Measurements from ENCODE around the gene JMJD6.
"Not testable (repeated sequence)": the region's sequence is repeated elsewhere in the genome, so short reads cannot be mapped to it uniquely, and the experiment has no call there.

JMJD6 gene

DNA sequence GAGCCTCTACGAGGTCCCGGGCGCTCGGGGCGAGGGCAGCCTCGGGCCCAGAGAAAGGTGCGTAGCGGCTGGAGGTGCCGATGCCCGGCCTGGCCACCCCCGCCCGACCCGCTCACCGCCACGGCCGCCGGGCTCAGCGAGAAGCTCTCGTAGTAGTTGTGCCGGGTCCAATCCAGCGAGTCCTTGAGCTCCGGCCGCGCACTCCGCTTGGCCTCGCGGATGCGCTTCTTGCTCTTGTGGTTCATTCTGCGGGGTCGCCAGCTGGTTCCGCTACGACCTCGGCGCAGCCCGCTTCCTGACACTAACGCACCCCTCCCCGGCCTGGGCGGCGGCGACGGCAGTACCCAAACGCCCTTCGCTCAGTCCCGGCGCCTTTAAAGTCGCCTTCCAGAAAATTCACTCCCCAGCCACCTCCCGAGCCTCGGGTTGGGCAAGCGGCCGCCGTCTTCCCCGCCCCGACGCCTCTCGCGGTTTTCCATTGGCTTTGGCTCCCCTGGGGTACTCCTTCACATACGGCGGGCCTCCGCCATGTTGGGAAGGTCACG, at the start of gene JMJD6:
JMJD6 (minus strand) TSS at position 376 of the 545 bp plus-strand sequence; CDS start at position 245, 131 bp downstream.
- in situ Hi-C loops (cut with HindIII; ENCODE audit: low sequenced_read_pairs): no loop called here

DNA sequence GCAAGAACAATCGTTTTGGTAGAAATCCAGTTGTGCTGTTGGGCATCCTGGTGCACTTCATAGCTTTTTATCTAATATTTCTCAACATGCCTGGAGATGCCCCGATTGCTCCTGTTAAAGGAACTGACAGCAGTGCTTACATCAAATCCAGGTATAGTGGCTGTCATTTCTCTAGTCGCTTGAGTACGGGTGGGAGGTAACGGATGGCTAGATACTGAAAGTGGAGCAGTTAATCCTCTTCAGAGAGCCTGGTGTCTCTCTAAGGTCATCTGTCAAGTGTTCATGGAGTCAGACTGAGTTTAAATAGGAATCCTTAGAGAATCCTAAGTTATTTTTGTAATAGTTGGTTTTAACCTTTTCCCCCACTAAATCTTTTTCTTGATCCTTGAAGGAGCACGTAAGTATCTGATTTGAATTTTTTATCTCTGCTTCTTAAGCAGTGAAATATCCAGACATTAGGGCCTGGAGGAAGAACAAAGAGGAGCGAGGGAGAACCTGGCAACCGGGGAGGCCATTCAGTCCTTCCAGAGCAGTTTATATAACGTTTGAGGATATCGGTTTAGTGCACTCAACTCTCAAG, 48.7 kb upstream of the JMJD6 start:
- in situ Hi-C loops (cut with HindIII; ENCODE audit: low sequenced_read_pairs): no loop called here

DNA sequence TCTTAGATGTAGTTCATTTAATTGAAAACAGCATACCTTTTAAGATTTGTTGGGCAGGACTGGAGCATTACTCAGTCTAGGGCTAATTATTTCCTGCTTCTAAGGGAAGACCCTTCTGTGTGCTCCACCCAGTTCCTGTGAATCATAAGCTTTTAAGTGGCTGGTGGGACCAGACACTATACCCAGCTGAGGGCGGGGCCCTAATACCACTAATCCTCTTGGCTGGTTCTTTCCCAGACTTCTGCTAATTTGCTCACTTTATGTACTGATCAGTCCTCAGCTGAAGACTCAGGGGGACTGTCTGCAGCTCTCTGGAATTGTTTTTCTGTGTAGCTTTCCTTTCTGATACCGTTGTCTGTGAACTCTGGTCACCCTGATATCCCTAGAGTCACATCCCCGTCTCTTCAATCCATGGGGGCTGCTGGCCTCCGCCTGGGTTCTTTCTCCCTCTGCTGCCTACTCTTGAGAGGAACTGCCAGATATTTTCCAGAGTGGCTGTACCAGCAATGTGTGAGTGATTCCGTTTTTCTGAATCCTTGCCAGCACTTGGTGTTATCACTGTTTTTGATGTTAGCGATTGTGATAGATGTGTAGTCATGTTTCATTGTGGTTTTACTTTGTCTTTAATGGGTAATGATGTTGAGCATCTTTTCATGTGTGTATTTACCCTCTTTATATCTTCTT, 46.6 kb upstream of the JMJD6 start:
- in situ Hi-C loops (cut with HindIII; ENCODE audit: low sequenced_read_pairs): no loop called here

DNA sequence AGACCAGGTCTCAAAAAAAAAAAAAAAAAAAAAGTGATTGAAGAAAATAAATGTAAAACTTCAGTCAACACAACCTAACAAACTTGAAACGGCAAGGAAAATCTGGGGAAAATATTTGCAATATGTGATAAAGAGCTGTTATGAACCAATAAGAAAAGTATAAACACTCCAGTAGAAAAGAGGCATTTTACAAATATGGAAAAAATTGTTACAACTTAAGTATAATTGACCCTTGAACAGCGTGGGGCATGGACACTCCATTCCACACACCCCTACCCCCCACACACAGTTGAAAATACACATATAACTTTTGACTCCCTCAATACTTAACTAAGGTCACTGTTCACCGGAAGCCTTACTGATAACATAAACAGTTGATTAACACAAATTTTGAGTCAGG, 32.2 kb upstream of the JMJD6 start:
- in situ Hi-C loops (cut with HindIII; ENCODE audit: low sequenced_read_pairs): no loop called here

DNA sequence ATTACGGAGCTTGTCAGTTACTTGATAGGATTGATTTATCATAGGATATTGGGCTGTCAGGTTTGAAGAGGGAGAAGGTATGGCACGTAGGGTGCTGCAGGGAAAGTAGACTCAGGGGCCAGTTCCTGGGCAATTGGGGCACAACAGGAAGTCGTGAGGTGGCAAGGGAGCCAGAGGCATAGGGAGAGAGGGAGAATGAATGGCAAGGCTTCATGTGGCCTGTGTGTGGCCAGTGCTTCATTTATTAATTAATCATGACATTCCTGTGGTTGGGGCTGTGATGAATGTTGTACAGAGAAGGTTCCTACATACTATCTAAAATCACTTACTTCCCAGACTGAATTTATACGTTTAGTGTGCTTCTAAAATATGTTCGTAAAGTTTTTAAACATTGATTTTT, 30.9 kb upstream of the JMJD6 start:
- in situ Hi-C loops (cut with HindIII; ENCODE audit: low sequenced_read_pairs): no loop called here

DNA sequence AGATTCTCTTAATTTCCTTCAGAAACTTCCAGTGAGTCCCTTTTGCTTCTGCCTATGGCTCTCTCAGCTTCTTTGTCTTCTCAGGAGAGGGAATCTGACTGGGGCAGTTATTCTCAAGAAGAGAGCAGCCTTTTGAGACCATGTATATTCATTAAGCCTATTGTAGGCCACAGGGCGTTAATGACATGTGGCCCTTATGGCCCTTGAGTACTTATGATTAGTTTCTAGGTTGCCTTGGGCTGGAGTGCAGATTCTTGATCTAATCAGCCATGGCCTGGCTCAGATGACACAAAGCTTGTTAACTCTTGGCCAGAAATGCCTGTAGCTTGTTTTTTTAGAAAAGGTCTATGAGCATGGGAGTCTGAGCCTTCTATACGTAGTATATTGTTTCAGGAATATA, 28.9 kb upstream of the JMJD6 start:
- in situ Hi-C loops (cut with HindIII; ENCODE audit: low sequenced_read_pairs): no loop called here

DNA sequence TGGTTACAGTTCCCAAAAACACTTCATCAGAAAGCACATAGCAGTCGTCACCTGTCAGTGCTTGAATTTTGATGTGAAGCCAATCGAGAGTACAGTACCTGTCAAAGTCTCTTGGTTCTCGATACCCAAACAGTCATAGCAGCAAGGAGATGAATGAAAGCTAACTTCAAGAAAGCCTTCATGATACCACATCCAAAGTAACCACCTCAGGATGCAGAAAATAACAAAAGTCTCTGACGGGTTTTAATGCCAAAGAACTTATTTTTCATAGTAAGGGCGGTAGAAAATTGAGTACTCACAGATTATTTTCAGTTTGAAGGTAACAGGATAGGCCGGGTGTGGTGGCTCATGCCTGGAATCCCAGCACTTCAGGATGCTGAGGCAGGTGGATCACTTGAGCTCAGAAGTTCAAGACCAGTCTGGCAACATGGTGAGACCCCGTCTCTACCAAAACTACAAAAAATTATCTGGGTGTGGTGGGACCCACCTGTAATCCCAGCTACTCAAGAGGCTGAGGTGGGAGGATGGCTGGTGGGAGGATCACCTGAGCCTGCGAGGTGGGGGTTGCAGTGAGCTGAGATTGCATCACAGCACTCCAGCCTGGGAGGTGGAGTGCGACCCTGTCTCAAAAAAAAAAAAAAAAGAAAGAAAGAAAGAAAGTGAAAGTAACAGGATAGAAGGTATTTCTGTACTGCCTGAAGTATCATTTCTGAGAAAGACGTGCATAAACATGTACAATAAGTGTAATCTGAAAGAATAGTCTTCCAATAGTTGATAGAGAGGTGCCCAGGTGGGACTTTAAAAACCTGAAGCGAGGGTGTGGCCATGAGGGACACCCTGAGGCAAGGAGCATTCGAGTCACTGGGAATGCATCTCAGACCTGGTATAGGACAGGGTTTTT, 26.9 kb upstream of the JMJD6 start:
- in situ Hi-C loops (cut with HindIII; ENCODE audit: low sequenced_read_pairs): no loop called here

DNA sequence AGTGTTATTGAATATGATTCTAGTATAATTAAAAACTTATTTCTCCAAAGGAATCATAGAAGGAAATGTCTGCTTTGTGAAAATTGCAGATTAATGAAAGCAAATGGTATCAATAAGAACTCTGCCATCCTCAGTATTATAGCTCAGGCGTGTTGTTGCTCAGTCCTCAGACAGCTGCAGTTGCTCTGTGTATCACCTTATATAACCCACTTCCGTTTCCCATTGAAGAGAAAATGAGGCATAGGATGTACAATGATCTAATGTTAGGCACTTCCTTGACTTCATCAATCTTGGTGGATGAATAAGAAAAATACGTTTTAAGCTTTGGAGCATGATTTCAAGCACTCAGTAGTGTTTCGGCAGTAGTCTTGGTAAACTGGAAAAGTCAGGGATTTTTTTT, 25.6 kb upstream of the JMJD6 start:
- in situ Hi-C loops (cut with HindIII; ENCODE audit: low sequenced_read_pairs): no loop called here

DNA sequence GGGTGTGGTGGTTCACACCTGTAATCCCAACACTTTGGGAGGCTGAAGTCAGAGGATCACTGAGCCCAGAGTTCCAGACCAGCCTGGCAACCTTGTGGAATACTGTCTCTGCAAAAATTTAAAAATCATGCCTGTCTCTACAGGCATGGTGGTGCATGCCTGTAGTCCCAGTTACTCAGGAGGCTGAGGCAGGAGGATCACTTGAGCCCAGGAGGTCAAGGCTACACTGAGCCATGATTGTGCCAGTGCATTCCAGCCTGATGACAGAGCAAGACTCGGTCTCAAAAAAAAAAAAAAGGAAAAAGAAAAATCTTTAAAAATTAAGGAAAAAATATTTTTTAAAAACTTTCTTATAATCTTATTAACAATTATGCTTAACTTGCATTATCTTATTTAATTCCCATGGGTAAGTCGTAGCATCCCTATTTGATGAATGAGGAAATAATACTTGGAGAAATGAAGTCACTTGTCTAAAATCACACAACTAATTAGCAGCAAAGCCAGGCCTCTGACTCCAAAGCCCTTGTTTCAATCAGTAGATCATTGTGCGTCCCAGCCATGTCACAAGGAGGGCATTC, 25.1 kb upstream of the JMJD6 start:
- in situ Hi-C loops (cut with HindIII; ENCODE audit: low sequenced_read_pairs): no loop called here

DNA sequence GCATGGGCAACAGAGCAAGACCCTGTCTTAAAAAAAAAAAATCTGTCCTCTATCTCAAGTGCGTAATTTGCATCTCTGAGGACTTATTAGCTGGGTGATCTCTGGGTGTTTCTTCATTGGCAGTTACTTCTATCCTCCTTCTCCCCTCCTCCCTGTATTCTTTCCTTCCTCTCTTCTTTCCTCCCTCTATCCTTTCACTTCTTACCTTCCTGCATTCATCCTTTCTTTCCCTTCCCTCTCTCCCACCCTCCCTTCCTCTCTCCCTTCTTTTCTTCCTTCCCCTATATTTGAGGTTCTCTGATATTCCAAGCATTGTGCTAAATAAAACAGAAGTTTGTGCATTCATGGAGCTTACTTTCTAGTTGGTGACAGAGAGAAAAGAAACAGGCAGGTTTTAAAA, 22.3 kb upstream of the JMJD6 start:
- in situ Hi-C loops (cut with HindIII; ENCODE audit: low sequenced_read_pairs): no loop called here

DNA sequence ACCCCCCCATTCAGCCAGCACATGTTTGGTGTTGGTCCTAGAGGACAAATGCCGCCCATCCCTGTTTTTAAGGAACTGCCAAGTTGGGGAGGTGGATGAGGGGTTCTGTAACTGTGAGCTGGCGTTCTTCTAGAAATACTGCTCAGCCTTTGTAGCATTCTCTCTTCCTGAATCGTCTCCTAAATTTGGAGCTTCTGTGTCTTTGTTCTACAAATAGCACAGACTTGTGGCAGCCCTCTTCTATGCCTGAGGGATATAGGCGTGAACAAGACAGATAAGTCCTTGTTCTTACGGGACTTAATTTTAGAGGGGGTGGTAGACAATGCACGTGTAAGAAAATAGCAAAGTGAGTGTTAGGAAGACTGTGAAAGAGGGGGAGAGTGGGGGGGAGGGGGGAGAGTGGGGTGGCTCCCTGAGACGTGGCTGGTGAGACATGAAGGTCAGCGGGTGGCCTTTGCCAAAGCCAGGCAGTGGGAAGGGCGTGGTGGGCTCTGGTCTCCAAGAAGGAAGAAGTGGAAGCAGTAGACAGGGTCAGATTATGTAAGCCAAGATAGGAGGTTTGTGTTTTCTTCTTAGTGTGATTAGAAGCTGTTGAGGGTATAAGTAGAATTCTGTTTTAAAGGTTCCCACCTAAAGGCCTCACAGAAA, 21.4 kb upstream of the JMJD6 start:
- in situ Hi-C loops (cut with HindIII; ENCODE audit: low sequenced_read_pairs): no loop called here

DNA sequence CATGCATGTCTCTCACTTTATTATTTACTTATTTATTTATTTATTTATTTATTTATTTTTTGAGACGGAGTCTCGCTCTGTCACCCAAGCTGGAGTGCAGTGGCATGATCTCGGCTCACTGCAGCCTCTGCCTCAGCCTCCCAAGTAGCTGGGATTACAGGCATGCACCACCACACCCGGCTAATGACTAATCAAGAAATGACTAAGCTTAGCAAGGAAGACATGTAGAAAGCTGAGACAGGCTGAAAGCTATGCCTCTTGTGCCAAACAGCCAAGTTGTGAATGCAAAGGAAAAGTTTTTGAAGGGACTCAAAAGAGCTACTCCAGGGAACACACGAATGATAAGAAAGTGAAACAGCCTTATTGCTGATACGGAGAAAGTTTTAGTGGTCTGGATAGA, 19.4 kb upstream of the JMJD6 start:
- in situ Hi-C loops (cut with HindIII; ENCODE audit: low sequenced_read_pairs): not testable (repeated sequence)

DNA sequence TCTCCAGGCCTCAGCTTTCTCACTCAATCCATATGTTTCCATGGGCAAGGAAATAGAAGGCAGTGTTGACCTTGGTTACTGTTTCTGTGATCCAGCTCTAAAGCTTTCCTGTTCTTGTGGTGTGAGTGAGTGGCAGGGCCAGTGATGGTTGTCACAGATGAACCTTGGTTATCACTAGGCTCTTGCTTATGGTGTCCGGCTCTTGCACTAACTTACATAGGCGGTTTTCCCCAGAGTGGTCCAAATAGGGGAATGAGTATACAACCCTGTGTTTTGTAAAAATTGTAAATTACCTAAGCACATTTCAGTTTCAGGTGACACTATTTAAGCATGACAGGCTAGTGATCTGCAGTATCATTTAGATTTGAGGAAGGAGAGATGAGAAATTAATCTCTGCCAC, 18.3 kb upstream of the JMJD6 start:
- in situ Hi-C loops (cut with HindIII; ENCODE audit: low sequenced_read_pairs): no loop called here

DNA sequence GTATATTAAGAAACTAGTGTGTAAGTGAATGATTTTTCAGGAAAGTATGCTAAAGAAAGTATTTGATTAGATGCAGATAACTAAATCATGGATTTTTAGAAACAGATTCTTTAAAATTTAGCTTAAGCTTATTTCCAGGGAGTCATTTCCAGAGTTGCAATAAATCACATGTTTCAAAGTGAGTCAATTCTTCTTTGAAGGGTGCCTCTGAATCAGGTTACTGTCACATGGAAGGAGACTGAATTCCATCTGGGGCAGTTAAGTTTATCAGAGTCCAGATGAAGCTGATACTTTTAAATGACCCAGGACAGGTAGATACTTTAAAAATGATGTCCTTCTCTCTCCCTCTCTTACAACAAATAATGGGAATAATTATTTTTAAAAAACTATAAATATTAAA, 16.6 kb upstream of the JMJD6 start:
- in situ Hi-C loops (cut with HindIII; ENCODE audit: low sequenced_read_pairs): no loop called here

DNA sequence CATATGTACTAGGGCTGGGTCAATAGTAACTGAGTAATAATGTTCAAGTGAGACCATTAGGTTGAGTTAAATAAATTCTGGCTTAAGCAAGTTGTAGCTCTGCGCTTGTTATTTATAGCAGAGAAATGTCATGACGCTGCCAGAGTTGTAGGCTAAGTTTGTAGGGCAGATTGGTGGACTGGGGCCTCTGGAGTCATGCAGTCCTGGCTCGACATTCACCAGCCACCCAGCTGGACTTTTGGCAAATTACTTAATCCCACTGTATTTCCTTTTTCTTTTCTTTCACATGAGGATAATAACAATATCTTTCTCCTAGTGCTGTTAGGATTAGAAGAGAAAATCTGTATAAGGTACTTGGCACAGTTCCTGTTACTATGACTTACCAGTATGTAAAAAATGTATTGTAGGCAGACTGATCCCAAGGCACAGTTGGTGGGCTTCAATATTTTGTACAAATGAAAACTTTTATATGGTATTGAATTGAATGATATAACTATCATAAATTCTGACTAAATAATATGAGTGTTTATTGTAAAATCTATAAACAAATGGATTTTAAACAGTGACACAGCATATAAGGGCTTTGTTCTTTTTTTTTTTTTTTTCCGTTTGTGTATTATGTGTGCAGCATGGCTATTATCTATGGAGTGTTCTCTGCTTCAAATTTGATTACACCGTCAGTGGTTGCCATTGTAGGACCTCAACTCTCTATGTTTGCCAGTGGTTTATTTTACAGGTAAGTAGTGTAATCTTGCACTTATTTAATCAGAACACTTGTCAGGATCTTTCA, 14.1 kb upstream of the JMJD6 start:
- in situ Hi-C loops (cut with HindIII; ENCODE audit: low sequenced_read_pairs): no loop called here

DNA sequence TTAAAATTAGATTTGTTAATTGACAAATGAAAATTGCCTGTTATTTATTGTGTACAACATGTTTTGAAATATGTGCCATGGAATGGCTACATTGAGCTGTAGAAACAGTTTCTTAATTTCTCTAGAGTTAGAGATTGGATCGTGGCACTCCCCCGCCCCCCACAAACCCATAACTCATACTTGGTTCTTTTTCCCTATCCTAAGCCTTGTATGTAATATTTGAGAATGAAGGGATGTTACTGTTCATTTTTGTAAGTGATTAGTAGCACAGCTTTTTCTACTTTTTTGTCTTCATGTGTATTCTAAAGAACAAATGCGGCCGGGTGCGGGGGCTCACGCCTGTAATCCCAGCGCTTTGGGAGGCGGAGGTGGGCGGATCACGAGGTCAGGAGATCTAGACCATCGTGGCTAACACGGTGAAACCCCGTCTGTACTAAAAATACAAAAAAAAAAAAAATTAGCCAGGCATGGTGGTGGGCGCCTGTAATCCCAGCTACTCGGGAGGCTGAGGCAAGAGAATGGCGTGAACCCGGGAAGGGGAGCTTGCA, 13.2 kb upstream of the JMJD6 start:
- in situ Hi-C loops (cut with HindIII; ENCODE audit: low sequenced_read_pairs): not testable (repeated sequence)

DNA sequence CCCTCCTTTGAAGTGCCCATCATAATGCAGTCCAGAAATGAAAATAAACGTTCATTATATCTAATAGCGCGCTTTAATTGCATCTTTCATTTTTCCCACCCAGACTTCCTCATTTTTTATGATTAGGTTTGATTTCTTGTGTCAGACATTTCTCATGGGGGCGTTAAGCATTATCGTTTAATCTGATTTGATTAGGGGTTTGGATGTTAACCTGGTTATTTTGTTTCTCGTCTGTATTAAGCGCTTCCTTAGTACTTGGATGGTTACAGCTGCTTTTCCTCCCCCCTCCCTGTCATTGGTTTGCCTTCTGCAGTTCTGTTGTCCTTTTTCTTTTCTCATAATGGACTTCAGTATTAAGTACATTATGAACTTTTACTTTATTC, 12.1 kb upstream of the JMJD6 start:
- in situ Hi-C loops (cut with HindIII; ENCODE audit: low sequenced_read_pairs): no loop called here

DNA sequence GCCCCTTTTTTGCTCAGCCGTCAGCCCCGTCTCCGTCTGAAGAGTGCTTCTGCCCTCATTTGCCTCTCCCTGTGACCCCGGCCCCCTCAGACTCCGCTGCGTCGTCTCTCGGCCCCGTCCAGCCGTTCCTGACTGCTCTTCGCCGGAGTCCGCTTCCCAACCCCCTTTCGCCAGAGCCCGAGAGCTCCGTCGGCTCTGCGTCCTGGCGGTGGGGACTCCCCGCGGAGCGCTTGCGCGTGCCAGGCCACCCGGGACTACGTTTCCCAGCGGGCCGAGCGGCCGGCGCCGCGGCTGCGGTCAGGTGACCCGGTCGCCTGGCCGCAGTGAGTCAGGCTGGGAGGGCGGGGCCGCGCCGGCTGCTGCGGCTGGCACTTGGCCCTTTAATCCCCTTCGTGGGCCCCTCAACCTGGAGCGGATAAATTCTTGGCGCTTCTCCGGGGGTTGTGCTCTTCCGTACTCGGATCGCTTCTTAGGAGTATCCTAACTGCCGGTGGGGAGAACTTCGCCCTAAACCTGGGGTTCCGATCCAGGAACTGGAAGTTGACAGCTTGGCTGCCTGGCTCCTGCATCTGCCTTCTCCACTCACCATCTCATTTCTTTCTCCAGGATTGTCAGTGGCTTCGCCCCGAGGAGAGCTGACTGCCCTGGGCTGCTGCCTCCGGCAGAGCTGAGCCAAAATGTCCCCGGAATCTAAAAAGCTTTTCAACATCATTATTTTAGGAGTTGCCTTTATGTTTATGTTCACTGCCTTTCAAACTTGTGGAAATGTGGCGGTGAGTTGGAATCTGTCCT, 11.5 kb upstream of the JMJD6 start, which contains the start of gene MFSD11:
MFSD11 (plus strand) TSS at position 444 of the 792 bp plus-strand sequence; CDS start at position 678, 234 bp downstream.
- in situ Hi-C loops (cut with HindIII; ENCODE audit: low sequenced_read_pairs): no loop called here
